Stimulated activated CD4-positive, alpha-beta T cell treated with anti-CD3 and anti-CD28 coated beads, Interleukin-1b, Interleukin-23, amount 100 ng/mL, for 1 hour (primary cell): ENCODE results near the gene RLIM.

ENCODE experiments used
- DNase-seq, 2 donors: peaks; one replicate each; pipeline ENCODE4 v3.0.0-alpha.2; 2020; ENCODE audit warnings: low read depth in 2 of 2

RLIM gene

DNA sequence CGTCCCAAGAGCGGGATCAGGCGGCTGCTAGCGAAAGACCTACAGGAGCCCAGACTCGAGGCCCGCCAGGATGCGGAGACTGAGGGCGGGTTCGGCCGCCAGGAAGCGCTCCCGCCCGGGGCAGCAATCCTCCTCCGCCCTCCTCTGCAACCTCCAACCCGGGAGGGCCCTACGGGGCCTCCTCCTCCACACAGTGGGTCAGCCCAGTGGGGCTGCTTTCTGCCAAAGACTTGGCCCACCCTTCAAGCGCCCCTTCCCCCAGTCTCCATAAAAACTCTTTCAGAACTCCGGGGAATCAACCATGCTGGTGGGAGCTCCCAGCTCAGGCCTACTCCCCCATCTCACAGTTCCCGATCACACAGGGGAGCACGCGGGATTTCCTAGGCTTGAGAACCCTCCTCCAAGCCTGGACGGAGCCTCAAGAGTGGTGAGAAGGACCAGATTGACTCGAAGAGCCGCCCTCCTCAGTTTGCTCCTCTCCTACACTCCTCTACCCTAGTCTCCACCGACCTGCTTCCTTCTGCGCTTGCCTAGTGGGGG lies 77.5 kb downstream of the RLIM start:
- DNase-seq = no peak

DNA sequence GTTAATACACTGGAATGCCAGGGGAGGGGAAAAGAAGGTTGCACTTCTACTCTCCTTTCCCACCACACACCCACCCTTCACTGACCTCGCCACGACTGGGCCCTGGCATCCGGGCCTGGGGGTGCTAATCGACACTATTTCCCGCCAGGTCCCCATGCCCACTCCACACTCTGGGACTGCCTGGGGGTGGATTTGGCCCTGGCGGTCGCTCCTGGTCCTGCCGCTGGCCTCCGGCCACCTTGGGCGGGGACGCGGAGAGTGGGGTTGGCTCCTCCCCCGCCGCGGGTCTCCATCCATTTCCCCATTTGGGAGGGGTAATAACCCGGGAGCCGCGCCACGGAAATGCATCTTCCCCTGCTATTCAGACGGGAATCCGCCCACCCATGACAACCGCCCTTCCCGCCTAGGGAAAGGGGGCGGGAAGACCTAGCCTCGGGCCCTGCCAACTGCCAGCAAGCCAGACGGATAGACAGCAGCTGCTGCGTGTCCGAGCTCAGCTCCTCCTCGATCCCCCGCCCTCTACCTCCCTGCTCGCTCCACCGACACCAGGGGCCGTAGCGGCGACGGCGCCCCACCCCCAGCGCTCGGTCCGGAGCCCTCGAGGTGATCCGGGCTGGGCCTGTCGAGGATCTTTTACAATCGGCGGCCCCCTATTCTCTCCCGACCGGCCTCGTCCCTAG lies 78.1 kb downstream of the RLIM start:
- no peak for DNase-seq

DNA sequence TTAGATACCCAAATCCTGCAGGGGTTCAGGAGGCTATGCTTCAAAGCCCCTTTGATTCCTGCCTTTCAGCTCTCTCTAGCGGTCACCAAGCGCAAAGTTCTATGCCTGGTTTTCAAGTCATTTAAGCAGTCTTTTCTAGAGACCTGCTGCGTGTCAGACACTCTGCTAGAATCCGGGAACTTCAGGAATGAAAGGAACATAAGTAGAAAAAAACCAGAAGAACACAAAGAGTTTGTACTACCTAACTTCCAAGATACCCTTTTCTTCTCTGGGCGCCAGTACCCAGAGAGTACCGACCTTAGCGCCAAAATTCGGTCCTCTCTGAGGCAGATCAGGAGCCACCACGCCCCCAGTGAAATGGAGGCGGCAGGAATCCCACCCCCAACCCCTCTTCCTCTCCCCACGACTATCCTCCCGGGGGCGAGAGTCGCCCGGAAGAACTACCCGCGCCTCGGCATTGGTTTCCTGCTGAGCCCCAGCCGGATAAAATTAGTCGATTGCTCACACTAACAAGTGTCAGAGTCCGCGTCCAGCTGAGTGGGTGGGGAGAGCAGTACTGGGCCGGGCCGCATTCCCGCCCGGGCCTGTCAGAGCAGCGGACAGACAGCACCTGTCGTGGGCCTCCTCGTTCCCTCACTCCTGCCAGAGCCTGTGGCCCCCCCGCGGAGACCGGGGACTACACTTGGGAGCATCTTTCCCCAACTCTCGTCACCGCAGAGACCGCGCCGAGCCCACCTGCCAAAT lies 78.8 kb downstream of the RLIM start:
- no peak for DNase-seq
